ENCODE data around the gene PERCC1.

DNA sequence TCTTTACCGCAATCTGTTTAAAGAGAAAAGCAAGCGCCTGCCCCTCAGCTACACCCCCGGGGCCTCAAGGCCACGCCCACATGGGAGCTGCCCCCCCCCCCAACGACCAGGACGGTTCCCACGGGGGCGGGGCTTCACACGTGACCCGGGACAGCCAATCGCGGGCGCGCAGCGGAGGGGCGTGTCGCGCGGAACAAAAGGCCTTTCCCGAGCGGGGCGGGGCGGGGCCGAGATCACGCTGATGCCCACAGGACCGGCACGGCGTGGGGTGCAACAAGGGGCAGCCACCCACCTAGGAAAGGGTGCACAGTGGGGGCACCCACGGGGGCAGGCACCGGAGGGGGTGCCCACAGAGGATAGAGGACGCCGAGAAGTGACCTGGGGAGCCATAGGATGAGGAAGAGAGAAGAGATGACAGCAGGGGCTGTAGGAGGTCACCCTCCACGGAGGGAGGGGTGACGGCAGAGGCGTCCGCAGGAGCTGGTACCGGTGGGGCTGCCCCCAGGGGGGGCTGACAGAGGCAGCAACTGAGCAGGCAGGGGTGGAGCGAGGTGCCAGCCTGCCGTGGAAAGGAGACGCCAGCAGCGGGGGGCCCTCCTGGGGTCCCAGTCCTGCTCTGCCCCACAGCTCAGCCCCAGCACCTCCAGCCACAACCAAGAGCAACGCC lies 22.6 kb upstream of the PERCC1 start:
- TF ChIP-seq POLR2A (IDR thresholded peaks at IDR 0.05) = no peak
- TF ChIP-seq, protein P1, sequence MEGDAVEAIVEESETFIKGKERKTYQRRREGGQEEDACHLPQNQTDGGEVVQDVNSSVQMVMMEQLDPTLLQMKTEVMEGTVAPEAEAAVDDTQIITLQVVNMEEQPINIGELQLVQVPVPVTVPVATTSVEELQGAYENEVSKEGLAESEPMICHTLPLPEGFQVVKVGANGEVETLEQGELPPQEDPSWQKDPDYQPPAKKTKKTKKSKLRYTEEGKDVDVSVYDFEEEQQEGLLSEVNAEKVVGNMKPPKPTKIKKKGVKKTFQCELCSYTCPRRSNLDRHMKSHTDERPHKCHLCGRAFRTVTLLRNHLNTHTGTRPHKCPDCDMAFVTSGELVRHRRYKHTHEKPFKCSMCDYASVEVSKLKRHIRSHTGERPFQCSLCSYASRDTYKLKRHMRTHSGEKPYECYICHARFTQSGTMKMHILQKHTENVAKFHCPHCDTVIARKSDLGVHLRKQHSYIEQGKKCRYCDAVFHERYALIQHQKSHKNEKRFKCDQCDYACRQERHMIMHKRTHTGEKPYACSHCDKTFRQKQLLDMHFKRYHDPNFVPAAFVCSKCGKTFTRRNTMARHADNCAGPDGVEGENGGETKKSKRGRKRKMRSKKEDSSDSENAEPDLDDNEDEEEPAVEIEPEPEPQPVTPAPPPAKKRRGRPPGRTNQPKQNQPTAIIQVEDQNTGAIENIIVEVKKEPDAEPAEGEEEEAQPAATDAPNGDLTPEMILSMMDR (IDR thresholded peaks at IDR 0.05) = no peak

Data from right lobe of liver (tissue), 4 donors.